Fibroblast of lung (primary cell): ENCODE measurements around the gene VRK2. TPM values are rescaled to one million over a fixed set of nuclear protein-coding genes. Genes with fewer than 3 reads are reported as not detected.

Experiments used
- DNase-seq, 2 donors: peaks; one replicate each; pipeline versions ENCODE4 v3.0.0 to v3.0.0-alpha.2; 2010; ENCODE audit warnings: low read depth in 2 of 2
- H2AFZ ChIP-seq: 2 replicates; pipeline ENCODE4 v1.5.1; 2012; ENCODE audit warnings: low read length, control low read depth, inconsistent platforms
- H3K27ac ChIP-seq: 2 replicates; pipeline ENCODE4 v1.5.1; 2011; ENCODE audit warnings: low read length, control low read depth; ENCODE audit not compliant: insufficient read depth
- H3K27me3 ChIP-seq: 2 replicates; pipeline ENCODE4 v1.5.1; 2011; ENCODE audit warnings: mild to moderate bottlenecking, low read length; ENCODE audit not compliant: control insufficient read depth, insufficient read depth
- H3K36me3 ChIP-seq: 2 replicates; pipeline ENCODE4 v1.5.1; 2011; ENCODE audit warnings: low read length; ENCODE audit not compliant: control insufficient read depth, insufficient read depth
- H3K4me1 ChIP-seq: 2 replicates; pipeline ENCODE4 v1.5.1; 2011; ENCODE audit warnings: low read length; ENCODE audit not compliant: control insufficient read depth, insufficient read depth; ENCODE audit errors: extremely low read depth
- H3K4me2 ChIP-seq: 2 replicates; pipeline ENCODE4 v1.5.1; 2011; ENCODE audit warnings: low read length, control low read depth; ENCODE audit not compliant: insufficient read depth; ENCODE audit errors: extremely low read depth
- H3K4me3 ChIP-seq, 4 experiments: fragments of 200-600 bp in 1 of 4; sonication (generic) in 1 of 4; replicated peaks in 1 of 4; 2 replicates each; pipeline ENCODE4 v1.5.1; 2011 to 2016; ENCODE audit warnings: low read length in 4 of 4, low read depth in 3 of 4, mild to moderate bottlenecking in 3 of 4, control low read depth in 2 of 4, inconsistent platforms in 1 of 4, mixed read lengths in 1 of 4; ENCODE audit not compliant: insufficient read depth in 1 of 4; ENCODE audit errors: control extremely low read depth in 1 of 4
- H3K79me2 ChIP-seq: 2 replicates; pipeline ENCODE4 v1.5.1; 2012; ENCODE audit warnings: mild to moderate bottlenecking, low read length, inconsistent platforms; ENCODE audit not compliant: control insufficient read depth, insufficient read depth
- H3K9ac ChIP-seq: 2 replicates; pipeline ENCODE4 v1.5.1; 2011; ENCODE audit warnings: mild to moderate bottlenecking, low read length, control low read depth; ENCODE audit not compliant: insufficient read depth
- H3K9me3 ChIP-seq: 2 replicates; pipeline ENCODE4 v1.5.1; 2012; ENCODE audit warnings: low read depth, low read length; ENCODE audit not compliant: control insufficient read depth, insufficient read depth
- H4K20me1 ChIP-seq: 2 replicates; pipeline ENCODE4 v1.5.1; 2011; ENCODE audit warnings: low read length; ENCODE audit not compliant: control insufficient read depth, insufficient read depth; ENCODE audit errors: extremely low read depth
- EZH2 ChIP-seq: IDR thresholded peaks from 2 replicates; pipeline ENCODE4 v1.5.1; 2012; ENCODE audit warnings: low read length, control low read depth, mild to moderate bottlenecking; ENCODE audit errors: missing control alignments
- polyA plus RNA-seq, 2 donors: library from polyadenylated mRNA; depleted of rRNA in 1 of 2; stranded (reverse) in 1 of 2; unstranded in 1 of 2; fragments of >200 nt; gene quantifications; 2 replicates each; pipeline ENCODE4 v1.2.1, GENCODE V29; 2011 to 2012; ENCODE audit warnings: missing spikeins in 1 of 2
- total RNA-seq: library from RNA; depleted of rRNA; stranded (reverse); fragments of >200 nt; gene quantifications from 2 replicates; pipeline ENCODE4 v1.2.1, GENCODE V29; 2014
- TF ChIP-seq, protein P1 (sequence below), 2 donors: IDR thresholded peaks in 1 of 2; conservative IDR thresholded peaks in 1 of 2; 1 replicate in 1 of 2; 2 replicates in 1 of 2; pipeline ENCODE4 v1.5.1; 2011 to 2012; ENCODE audit warnings: low read length in 2 of 2, control low read depth in 1 of 2, inconsistent platforms in 1 of 2, low read depth in 1 of 2, mild to moderate bottlenecking in 1 of 2

The VRK2 gene
- total and polyA plus RNA-seq, 2 donors (not counting 1 experiment from before 2014, with no cell fraction given), result 23.8 to 24.3 TPM

DNA sequence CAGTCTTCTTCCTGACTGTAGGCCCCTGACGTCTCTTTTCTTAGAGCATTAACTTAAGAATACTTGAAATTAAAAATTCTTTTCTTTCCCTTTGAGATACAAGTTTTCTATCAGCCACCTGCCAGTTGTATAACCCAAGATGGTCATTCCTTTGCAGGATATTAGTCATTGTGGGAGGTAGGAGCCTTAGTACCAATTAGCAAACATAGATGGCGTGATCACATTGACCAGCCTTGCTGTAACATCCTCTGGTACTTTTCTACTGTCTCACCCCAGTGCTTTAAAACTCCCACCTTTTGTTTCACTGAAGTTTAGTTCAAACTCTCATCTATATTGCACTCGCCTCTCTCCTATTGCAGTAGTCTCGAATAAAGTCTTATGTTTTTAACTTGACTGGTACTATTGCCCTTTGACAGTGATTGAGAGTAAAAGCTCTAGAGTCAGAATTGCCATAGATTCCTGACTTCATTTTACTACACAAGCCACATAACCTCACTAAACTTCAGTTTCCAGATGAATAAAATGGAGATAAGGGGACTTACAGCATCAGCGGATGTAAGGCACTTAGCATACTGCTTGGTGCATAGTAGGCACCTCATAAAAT is 74.1 kb downstream of the VRK2 start:
- Histone ChIP-seq H3K27me3 (no peaks in the 10 kb centered on the region), H3K4me2 (no peak overlapping the region), H3K79me2 (no peaks in the 10 kb centered on the region), H3K27ac (no peak overlapping the region), H4K20me1 (no peaks in the 10 kb centered on the region), H3K9me3 (no peaks in the 10 kb centered on the region), H2AFZ (no peak overlapping the region), H3K9ac (no peak overlapping the region), H3K4me3 (no peak overlapping the region), H3K4me1 (no peaks in the 10 kb centered on the region), H3K36me3 (no peaks in the 10 kb centered on the region)
- no peak for DNase-seq
- TF ChIP-seq EZH2, result no peak
- TF ChIP-seq, protein P1, sequence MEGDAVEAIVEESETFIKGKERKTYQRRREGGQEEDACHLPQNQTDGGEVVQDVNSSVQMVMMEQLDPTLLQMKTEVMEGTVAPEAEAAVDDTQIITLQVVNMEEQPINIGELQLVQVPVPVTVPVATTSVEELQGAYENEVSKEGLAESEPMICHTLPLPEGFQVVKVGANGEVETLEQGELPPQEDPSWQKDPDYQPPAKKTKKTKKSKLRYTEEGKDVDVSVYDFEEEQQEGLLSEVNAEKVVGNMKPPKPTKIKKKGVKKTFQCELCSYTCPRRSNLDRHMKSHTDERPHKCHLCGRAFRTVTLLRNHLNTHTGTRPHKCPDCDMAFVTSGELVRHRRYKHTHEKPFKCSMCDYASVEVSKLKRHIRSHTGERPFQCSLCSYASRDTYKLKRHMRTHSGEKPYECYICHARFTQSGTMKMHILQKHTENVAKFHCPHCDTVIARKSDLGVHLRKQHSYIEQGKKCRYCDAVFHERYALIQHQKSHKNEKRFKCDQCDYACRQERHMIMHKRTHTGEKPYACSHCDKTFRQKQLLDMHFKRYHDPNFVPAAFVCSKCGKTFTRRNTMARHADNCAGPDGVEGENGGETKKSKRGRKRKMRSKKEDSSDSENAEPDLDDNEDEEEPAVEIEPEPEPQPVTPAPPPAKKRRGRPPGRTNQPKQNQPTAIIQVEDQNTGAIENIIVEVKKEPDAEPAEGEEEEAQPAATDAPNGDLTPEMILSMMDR (conservative IDR thresholded peaks at IDR 0.05 in 1 of 2, IDR thresholded peaks at IDR 0.05 in 1 of 2; ENCODE audit: low read depth in 1 of 2, low read length in 2 of 2), result no peak

DNA sequence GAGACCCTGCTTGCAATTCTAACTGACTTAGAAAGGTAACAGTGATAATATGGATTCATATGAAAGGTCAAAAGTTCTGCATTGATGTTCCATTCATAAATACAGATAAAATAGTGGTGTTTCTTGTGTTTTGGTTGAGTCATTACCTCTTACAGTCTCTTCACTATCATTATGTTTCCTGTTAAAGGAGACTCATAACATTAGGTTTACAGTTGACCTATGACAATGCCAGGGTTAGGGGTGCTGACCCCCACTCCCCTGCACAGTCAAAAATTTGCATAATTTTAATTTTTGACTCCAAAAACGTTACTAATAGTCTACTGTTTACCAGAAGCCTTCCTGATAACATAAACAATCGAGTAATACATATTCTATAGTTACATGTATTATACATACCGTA is 75.4 kb downstream of the VRK2 start:
- Histone ChIP-seq H3K36me3 (no peaks in the 10 kb centered on the region), H2AFZ (no peak overlapping the region), H3K9ac (no peak overlapping the region), H3K27me3 (no peaks in the 10 kb centered on the region), H3K27ac (no peak overlapping the region), H3K4me3 (no peak overlapping the region), H3K9me3 (no peaks in the 10 kb centered on the region), H3K4me1 (no peaks in the 10 kb centered on the region), H3K79me2 (no peaks in the 10 kb centered on the region), H4K20me1 (no peaks in the 10 kb centered on the region), H3K4me2 (no peak overlapping the region)
- TF ChIP-seq, protein P1 (conservative IDR thresholded peaks at IDR 0.05 in 1 of 2, IDR thresholded peaks at IDR 0.05 in 1 of 2; ENCODE audit: low read depth in 1 of 2, low read length in 2 of 2), result no peak
- TF ChIP-seq EZH2, result no peak
- DNase-seq, result no peak

DNA sequence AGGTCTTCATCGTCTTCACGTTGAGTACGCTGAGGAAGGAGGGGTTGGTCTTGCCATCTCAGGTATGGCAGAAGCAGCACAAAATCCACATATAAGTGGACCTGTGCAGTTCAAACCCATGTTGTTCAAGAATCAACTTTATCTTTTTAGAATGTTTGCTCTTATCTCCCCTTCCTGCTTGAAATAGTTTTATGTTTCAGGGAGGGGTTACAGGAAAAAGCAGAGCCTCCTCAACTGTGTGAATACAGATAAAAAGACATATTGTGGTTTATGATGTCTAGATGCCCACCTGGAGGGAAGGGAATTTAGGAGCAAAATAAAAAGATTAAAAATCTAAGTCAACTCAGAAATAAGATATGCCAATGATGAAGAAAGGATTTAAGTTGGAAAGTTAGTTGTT is 75.9 kb downstream of the VRK2 start:
- H2AFZ ChIP-seq, result no peak overlapping the region
- H3K36me3 ChIP-seq, result no peaks in the 10 kb centered on the region
- H3K9me3 ChIP-seq, result no peaks in the 10 kb centered on the region
- no peak overlapping the region for H3K4me3 ChIP-seq
- H3K27me3 ChIP-seq, result no peaks in the 10 kb centered on the region
- H3K27ac ChIP-seq, result no peak overlapping the region
- no peaks in the 10 kb centered on the region for H4K20me1 ChIP-seq
- no peak overlapping the region for H3K4me2 ChIP-seq
- no peaks in the 10 kb centered on the region for H3K4me1 ChIP-seq
- no peaks in the 10 kb centered on the region for H3K79me2 ChIP-seq
- DNase-seq, result no peak
- no peak for TF ChIP-seq EZH2
- TF ChIP-seq, protein P1 (conservative IDR thresholded peaks at IDR 0.05 in 1 of 2, IDR thresholded peaks at IDR 0.05 in 1 of 2; ENCODE audit: low read depth in 1 of 2, low read length in 2 of 2), result no peak
- no peak overlapping the region for H3K9ac ChIP-seq
